Measurements from ENCODE around the gene ANAPC10. TPM values are rescaled to one million over a fixed set of nuclear protein-coding genes. Genes with fewer than 3 reads are reported as not detected.

The ANAPC10 gene
- total and polyA plus RNA-seq, 2 of the 4 experiments (the other 2 are of a cell fraction): 17.1 to 22.4 TPM

- Histone ChIP-seq H3K4me2 (ENCODE audit: low read depth, low read length) (no peak overlapping the region), H3K18ac (ENCODE audit: low read depth, low read length) (no peak overlapping the region), H4K8ac (ENCODE audit: low read depth in 2 of 2, low read length in 2 of 2) (no peak overlapping the region), H2AFZ (replicated peaks; ENCODE audit: low read length, poor library complexity) (no peak overlapping the region), H3K27me3 (ENCODE audit: control insufficient read depth, insufficient read depth, low read length) (no peaks in the 10 kb centered on the region), H3K14ac (replicated peaks; ENCODE audit: low read depth, low read length) (no peak overlapping the region), H3K4ac (ENCODE audit: low read depth, low read length) (no peak overlapping the region), H4K20me1 (ENCODE audit: insufficient read depth, low read length) (no peaks in the 10 kb centered on the region), H2BK5ac (ENCODE audit: low read depth, low read length, poor library complexity, severe bottlenecking) (no peak overlapping the region), H3K9me3 (ENCODE audit: control insufficient read depth, insufficient read depth, low read length) (no peaks in the 10 kb centered on the region), H3K56ac (ENCODE audit: extremely low read depth, insufficient read depth, low read length) (no peak overlapping the region), H2AK5ac (ENCODE audit: low read depth, low read length) (no peak overlapping the region), H3K79me1 (ENCODE audit: low read depth in 1 of 2, low read length in 2 of 2) (no peaks in the 10 kb centered on the region), H3K23ac (ENCODE audit: low read depth, low read length) (no peak overlapping the region), H3K9ac (ENCODE audit: low read depth, low read length) (no peak overlapping the region), H2BK15ac (ENCODE audit: low read depth, low read length) (no peak overlapping the region), H4K5ac (ENCODE audit: low read depth, low read length) (no peak overlapping the region), H3K27ac (ENCODE audit: insufficient read depth, low read length) (no peak overlapping the region), H3K36me3 (ENCODE audit: control insufficient read depth, insufficient read depth, low read length) (no peaks in the 10 kb centered on the region), H2BK120ac (ENCODE audit: low read depth, low read length) (no peak overlapping the region), H3K9me1 (ENCODE audit: insufficient read depth, low read length) (no peaks in the 10 kb centered on the region), H3K4me3 (ENCODE audit: insufficient read depth, low read depth, low read length) (no peak overlapping the region), H3K4me1 (ENCODE audit: control insufficient read depth, insufficient read depth, low read length) (no peaks in the 10 kb centered on the region), H2AK9ac (replicated peaks; ENCODE audit: low read depth, low read length, poor library complexity) (no peak overlapping the region), H4K91ac (ENCODE audit: insufficient read depth, low read depth, low read length) (no peak overlapping the region), H2BK20ac (ENCODE audit: low read depth, low read length) (no peak overlapping the region)
- dilution Hi-C loops (cut with HindIII; ENCODE audit: low sequenced_read_pairs, unreplicated experiment) (no loop called here), intact Hi-C loops (cut with micrococcal nuclease) (no loop called here), in situ Hi-C loops (cut with MboI; ENCODE audit: low sequenced_read_pairs) (no loop called here)
- CTCF ChIA-PET: no interaction called here
- ATAC-seq (ENCODE audit: low read depth) (no peak), DNase-seq (no peak)
- POLR2A ChIA-PET (ENCODE audit: unreplicated experiment): no interaction called here
- TF ChIP-seq FOS (IDR thresholded peaks at IDR 0.05; ENCODE audit: low read depth, low read length) (no peak), POLR2A (IDR thresholded peaks at IDR 0.05; ENCODE audit: low read depth, low read length) (no peak), SMC3 (IDR thresholded peaks at IDR 0.05; ENCODE audit: low read depth, low read length) (no peak), MAFK (IDR thresholded peaks at IDR 0.05; ENCODE audit: low read depth, low read length) (no peak), MAZ (IDR thresholded peaks at IDR 0.05; ENCODE audit: borderline replicate concordance, low read depth, low read length) (no peak), USF2 (IDR thresholded peaks at IDR 0.05; ENCODE audit: low read depth, low read length) (no peak), ELK1 (IDR thresholded peaks at IDR 0.05; ENCODE audit: borderline replicate concordance, low read depth, low read length) (no peak)
- BruUV-seq (replicated peaks): no TSS peak
Measured at GRCh38 chr4:144985014-144985413, 113.0 kb downstream of the ANAPC10 start.

Measured in IMR-90 (cell line).